B cell (primary cell): ENCODE results near the gene FUCA1.

Source experiments
- CTCF ChIP-seq: fragments of 200-600 bp; IDR thresholded peaks from one replicate; pipeline ENCODE4 v1.8.0; 2022; ENCODE audit warnings: antibody characterized with exemption, mild to moderate bottlenecking
- EZH2 ChIP-seq: IDR thresholded peaks from 2 replicates; pipeline ENCODE4 v1.6.1; 2012; ENCODE audit warnings: borderline replicate concordance, low read depth, mild to moderate bottlenecking, moderate library complexity, low read length; ENCODE audit not compliant: insufficient read depth, poor library complexity, severe bottlenecking

- TF ChIP-seq CTCF = no peak
- no peak for TF ChIP-seq EZH2
These were observed 63.1 kb downstream of the FUCA1 start for GRCh38 chr1:23805025-23805424.
